ENCODE results near the gene LAMTOR2.
A peak's percentile ranks its signal among the peaks of the same experiment; 100 is the strongest.

The LAMTOR2 gene

GRCh38 chr1:156080241-156080862 is 25.8 kb downstream of the LAMTOR2 start:
- TF ChIP-seq FOXP2 (optimal IDR thresholded peaks at IDR 0.05; ENCODE audit: borderline replicate concordance, extremely low read depth, extremely low read length, insufficient read depth): no peak
- TF ChIP-seq POLR2AphosphoS5 (IDR thresholded peaks at IDR 0.05; ENCODE audit: low read depth, low read length): no peak
- TF ChIP-seq SIN3A (IDR thresholded peaks at IDR 0.05; ENCODE audit: borderline replicate concordance, insufficient read depth, low read length): no peak
- no peak for TF ChIP-seq TAF1 (IDR thresholded peaks at IDR 0.05; ENCODE audit: borderline replicate concordance, insufficient read depth, low read length)
- no peak for TF ChIP-seq REST (IDR thresholded peaks at IDR 0.05; ENCODE audit: insufficient read depth in 1 of 2, low read depth in 2 of 2, low read length in 2 of 2)

GRCh38 chr1:156080863-156081179 is 26.2 kb downstream of the LAMTOR2 start:
- TF ChIP-seq POLR2AphosphoS5 (IDR thresholded peaks at IDR 0.05; ENCODE audit: low read depth, low read length) (no peak), SIN3A (IDR thresholded peaks at IDR 0.05; ENCODE audit: borderline replicate concordance, insufficient read depth, low read length) (0 out of 2 replicates have a peak, but pooled peaks have one; percentile 38)

- TF ChIP-seq POLR2AphosphoS5 (IDR thresholded peaks at IDR 0.05; ENCODE audit: low read depth, low read length) (no peak), REST (IDR thresholded peaks at IDR 0.05; ENCODE audit: insufficient read depth in 1 of 2, low read depth in 2 of 2, low read length in 2 of 2) (no peak), FOXP2 (optimal IDR thresholded peaks at IDR 0.05; ENCODE audit: borderline replicate concordance, extremely low read depth, extremely low read length, insufficient read depth) (no peak), TAF1 (IDR thresholded peaks at IDR 0.05; ENCODE audit: borderline replicate concordance, insufficient read depth, low read length) (no peak), SIN3A (IDR thresholded peaks at IDR 0.05; ENCODE audit: borderline replicate concordance, insufficient read depth, low read length) (no peak)
Measured at GRCh38 chr1:156081180-156081916, 26.8 kb downstream of the LAMTOR2 start.

GRCh38 chr1:156081917-156082308 is 27.3 kb downstream of the LAMTOR2 start:
- TF ChIP-seq REST (IDR thresholded peaks at IDR 0.05; ENCODE audit: insufficient read depth in 1 of 2, low read depth in 2 of 2, low read length in 2 of 2) (no peak), SIN3A (IDR thresholded peaks at IDR 0.05; ENCODE audit: borderline replicate concordance, insufficient read depth, low read length) (no peak), POLR2AphosphoS5 (IDR thresholded peaks at IDR 0.05; ENCODE audit: low read depth, low read length) (no peak), FOXP2 (optimal IDR thresholded peaks at IDR 0.05; ENCODE audit: borderline replicate concordance, extremely low read depth, extremely low read length, insufficient read depth) (no peak), TAF1 (IDR thresholded peaks at IDR 0.05; ENCODE audit: borderline replicate concordance, insufficient read depth, low read length) (no peak)

DNA sequence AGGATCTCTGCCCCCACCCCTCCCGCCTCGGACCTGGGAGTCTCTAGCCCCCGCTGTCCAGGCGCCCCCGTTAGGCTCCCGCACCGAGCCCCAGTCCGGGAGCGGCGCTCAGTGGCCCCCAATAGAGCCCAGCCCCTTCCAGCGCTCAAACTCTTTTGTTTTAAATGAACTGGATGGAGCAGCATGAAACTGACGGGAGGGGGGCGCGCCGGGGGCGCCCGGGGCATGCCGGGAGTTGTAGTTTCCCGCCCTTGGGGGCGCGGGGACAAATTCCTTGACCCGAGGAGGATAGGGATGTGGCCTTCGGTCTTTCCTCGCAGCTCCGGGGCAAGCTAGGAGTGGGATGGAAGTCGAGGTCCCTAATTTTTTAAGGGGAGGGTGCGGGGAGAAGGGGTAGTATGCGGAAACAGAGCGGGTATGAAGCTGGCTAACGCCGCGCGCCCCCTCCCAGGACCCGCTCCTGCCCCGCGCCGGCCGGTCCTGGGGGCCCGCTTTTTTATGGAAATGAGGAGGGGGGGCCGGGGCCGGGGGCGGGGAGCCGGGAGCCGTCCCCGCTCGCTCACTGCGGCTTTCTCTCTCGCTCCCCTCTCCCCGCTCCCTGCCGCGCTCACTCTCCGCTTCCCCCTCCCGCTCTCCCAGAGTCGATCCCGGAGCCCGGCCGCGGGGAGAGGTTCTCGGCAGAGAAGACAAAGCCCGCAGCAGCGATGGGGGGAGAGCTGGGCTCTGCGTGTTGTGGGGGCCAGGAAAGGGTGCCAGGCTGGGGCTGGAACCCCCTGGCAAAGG is 27.9 kb downstream of the LAMTOR2 start, which contains the start of gene MEX3A:
TSS of gene MEX3A (minus strand) at position 157 of the 783 bp plus-strand sequence. CDS start 467 bp downstream, outside the sequence.
- TF ChIP-seq POLR2AphosphoS5 (IDR thresholded peaks at IDR 0.05; ENCODE audit: low read depth, low read length) (peak; percentile 30; the same call in 1 of the 2 replicates), TAF1 (IDR thresholded peaks at IDR 0.05; ENCODE audit: borderline replicate concordance, insufficient read depth, low read length) (no peak), SIN3A (IDR thresholded peaks at IDR 0.05; ENCODE audit: borderline replicate concordance, insufficient read depth, low read length) (peak; percentile 98), REST (IDR thresholded peaks at IDR 0.05; ENCODE audit: insufficient read depth in 1 of 2, low read depth in 2 of 2, low read length in 2 of 2) (0 out of 4 replicates have a peak, but pooled peaks of 1 of the 2 experiments have one; percentile 20)

All from PFSK-1 (cell line).